IMR-90 (cell line): ENCODE data around the gene AGBL5. TPM values are rescaled to one million over a fixed set of nuclear protein-coding genes. Genes with fewer than 3 reads are reported as not detected.

ENCODE experiments used
- ATAC-seq: fragments of 200-7000 bp; cut with Tn5 transposase; 2 replicates; pipeline ENCODE4 v1.9.1; 2020; ENCODE audit warnings: low read depth, mild to moderate bottlenecking, moderate library complexity
- BruUV-seq: library from RNA; stranded (reverse); fragments of 400-500 nt; replicated peaks from 2 replicates; lab custom pipeline; 2021; lab: Mats Ljungman, UMichigan
- CTCF ChIA-PET: fragments of 300-600 bp; formaldehyde crosslinking; extraction: SDS; loops from one replicate; lab custom pipeline; 2021; ENCODE audit warnings: antibody characterized with exemption; lab: Yijun Ruan, JAX
- POLR2A ChIA-PET: fragments of 300-600 bp; sonication (Branson Sonifier 250); formaldehyde crosslinking; loops from one replicate; lab custom pipeline; 2022; ENCODE audit warnings: antibody characterized with exemption; ENCODE audit not compliant: unreplicated experiment; lab: Charles Lee
- DNase-seq: peaks from one replicate; pipeline ENCODE4 v3.0.0; 2013
- H2AFZ ChIP-seq: replicated peaks from 2 replicates; pipeline ENCODE3; 2013; ENCODE audit warnings: low read length, mild to moderate bottlenecking; ENCODE audit not compliant: poor library complexity
- H2AK5ac ChIP-seq: 2 replicates; pipeline ENCODE4 v1.6.1; 2013; ENCODE audit warnings: low read depth, low read length, inconsistent platforms
- H2AK9ac ChIP-seq: replicated peaks from 2 replicates; pipeline ENCODE3; 2013; ENCODE audit warnings: mild to moderate bottlenecking, low read depth, low read length, moderate library complexity; ENCODE audit not compliant: poor library complexity
- H2BK120ac ChIP-seq: 2 replicates; pipeline ENCODE4 v1.6.1; 2013; ENCODE audit warnings: low read depth, low read length, inconsistent platforms
- H2BK15ac ChIP-seq: 3 replicates; pipeline ENCODE4 v1.6.1; 2013; ENCODE audit warnings: low read depth, low read length, inconsistent platforms
- H2BK20ac ChIP-seq: 2 replicates; pipeline ENCODE4 v1.6.1; 2013; ENCODE audit warnings: low read depth, mild to moderate bottlenecking, inconsistent platforms, low read length, moderate library complexity
- H2BK5ac ChIP-seq: 2 replicates; pipeline ENCODE4 v1.6.1; 2013; ENCODE audit warnings: mild to moderate bottlenecking, low read depth, low read length, inconsistent platforms; ENCODE audit not compliant: poor library complexity, severe bottlenecking
- H3K14ac ChIP-seq: replicated peaks from 2 replicates; pipeline ENCODE4 v1.6.1; 2013; ENCODE audit warnings: low read depth, low read length, inconsistent platforms
- H3K18ac ChIP-seq: 2 replicates; pipeline ENCODE4 v1.6.1; 2013; ENCODE audit warnings: low read depth, low read length, control low read depth
- H3K23ac ChIP-seq: 2 replicates; pipeline ENCODE4 v1.6.1; 2013; ENCODE audit warnings: low read depth, low read length, inconsistent platforms
- H3K27ac ChIP-seq: 2 replicates; pipeline ENCODE4 v1.5.1; 2013; ENCODE audit warnings: mild to moderate bottlenecking, control low read depth, low read length; ENCODE audit not compliant: insufficient read depth
- H3K27me3 ChIP-seq: 2 replicates; pipeline ENCODE4 v1.6.1; 2013; ENCODE audit warnings: low read length; ENCODE audit not compliant: control insufficient read depth, insufficient read depth
- H3K36me3 ChIP-seq: 2 replicates; pipeline ENCODE4 v1.6.1; 2013; ENCODE audit warnings: low read length, mixed read lengths; ENCODE audit not compliant: control insufficient read depth, insufficient read depth
- H3K4ac ChIP-seq: 2 replicates; pipeline ENCODE4 v1.6.1; 2013; ENCODE audit warnings: low read depth, low read length, inconsistent platforms
- H3K4me1 ChIP-seq: 2 replicates; pipeline ENCODE4 v1.6.1; 2013; ENCODE audit warnings: low read length, mixed read lengths; ENCODE audit not compliant: control insufficient read depth, insufficient read depth
- H3K4me2 ChIP-seq: 2 replicates; pipeline ENCODE4 v1.6.1; 2013; ENCODE audit warnings: low read depth, mild to moderate bottlenecking, control low read depth, low read length, moderate library complexity
- H3K4me3 ChIP-seq: 2 replicates; pipeline ENCODE4 v1.5.1; 2013; ENCODE audit warnings: low read depth, mild to moderate bottlenecking, control low read depth, low read length, moderate library complexity; ENCODE audit not compliant: insufficient read depth
- H3K56ac ChIP-seq: 2 replicates; pipeline ENCODE4 v1.6.1; 2013; ENCODE audit warnings: low read length, inconsistent platforms; ENCODE audit not compliant: insufficient read depth; ENCODE audit errors: extremely low read depth
- H3K79me1 ChIP-seq, 2 experiments: 2 replicates each; pipeline ENCODE4 v1.6.1; 2013; ENCODE audit warnings: low read length in 2 of 2, inconsistent platforms in 1 of 2, low read depth in 1 of 2
- H3K9ac ChIP-seq: 2 replicates; pipeline ENCODE4 v1.6.1; 2013; ENCODE audit warnings: low read depth, low read length, control low read depth
- H3K9me1 ChIP-seq: 2 replicates; pipeline ENCODE4 v1.6.1; 2013; ENCODE audit warnings: low read length, inconsistent platforms; ENCODE audit not compliant: insufficient read depth
- H3K9me3 ChIP-seq: 2 replicates; pipeline ENCODE4 v1.6.1; 2013; ENCODE audit warnings: low read length; ENCODE audit not compliant: control insufficient read depth, insufficient read depth
- H4K20me1 ChIP-seq: 2 replicates; pipeline ENCODE4 v1.6.1; 2013; ENCODE audit warnings: low read length, inconsistent platforms; ENCODE audit not compliant: insufficient read depth
- H4K5ac ChIP-seq: 2 replicates; pipeline ENCODE4 v1.6.1; 2013; ENCODE audit warnings: mild to moderate bottlenecking, low read depth, low read length, control low read depth
- H4K8ac ChIP-seq, 2 experiments: 2 replicates each; pipeline ENCODE4 v1.6.1; 2013; ENCODE audit warnings: low read depth in 2 of 2, low read length in 2 of 2, control low read depth in 1 of 2, inconsistent platforms in 1 of 2
- H4K91ac ChIP-seq: 2 replicates; pipeline ENCODE4 v1.6.1; 2013; ENCODE audit warnings: low read depth, low read length, inconsistent platforms; ENCODE audit not compliant: insufficient read depth
- BHLHE40 ChIP-seq: fragments of 150-350 bp; IDR thresholded peaks from 2 replicates; pipeline ENCODE4 v1.6.1; 2016; ENCODE audit warnings: mild to moderate bottlenecking, low read depth, low read length
- MAFK ChIP-seq: IDR thresholded peaks from 2 replicates; pipeline ENCODE4 v1.6.1; 2012; ENCODE audit warnings: low read depth, low read length, improper control_type of control experiment
- NFE2L2 ChIP-seq: fragments of 150-350 bp; IDR thresholded peaks from 2 replicates; pipeline ENCODE4 v1.6.1; 2016; ENCODE audit warnings: low read depth, mild to moderate bottlenecking, low read length
- POLR2A ChIP-seq: IDR thresholded peaks from 2 replicates; pipeline ENCODE4 v1.6.1; 2012; ENCODE audit warnings: mild to moderate bottlenecking, low read depth, low read length
- RAD21 ChIP-seq: IDR thresholded peaks from 2 replicates; pipeline ENCODE4 v1.6.1; 2012; ENCODE audit warnings: low read length, improper control_type of control experiment
- RCOR1 ChIP-seq: IDR thresholded peaks from 2 replicates; pipeline ENCODE4 v1.6.1; 2012; ENCODE audit warnings: mild to moderate bottlenecking, low read length, improper control_type of control experiment; ENCODE audit not compliant: insufficient replicate concordance
- RFX5 ChIP-seq: IDR thresholded peaks from 2 replicates; pipeline ENCODE4 v1.8.0; 2012; ENCODE audit warnings: low read depth, mild to moderate bottlenecking, low read length, moderate library complexity
- WGBS, 2 experiments: methylation state at CpG; one replicate each; pipeline versions ENCODE4 v1.1.5 to v1.1.7; 2013; ENCODE audit warnings: missing lambda C conversion rate in 2 of 2; ENCODE audit not compliant: insufficient read length in 1 of 2; ENCODE audit errors: extremely low coverage in 2 of 2; 5-methylcytosine and 5-hydroxymethylcytosine counted together
- dilution Hi-C: fragments of 300-500 bp; cut with HindIII; formaldehyde crosslinking; loops from one replicate; pipeline ENCODE4 v1.14.3; 2018; ENCODE audit warnings: low sequenced_read_pairs; ENCODE audit not compliant: unreplicated experiment
- in situ Hi-C: fragments of 300-500 bp; cut with MboI; formaldehyde crosslinking; loops from 3 replicates; pipeline ENCODE4 v1.14.3; 2019; ENCODE audit warnings: low sequenced_read_pairs, inconsistent platforms, mixed read lengths
- intact Hi-C: fragments of 100-400 bp; cut with micrococcal nuclease; formaldehyde crosslinking; loops from 2 replicates; pipeline ENCODE4 v1.10.0; 2022
- polyA plus RNA-seq, 3 experiments: library from polyadenylated mRNA; depleted of rRNA; stranded (reverse); fragments of >200 nt; gene quantifications; 2 replicates each; pipeline ENCODE4 v1.2.3, GENCODE V29; 2012; ENCODE audit warnings: low replicate concordance in 1 of 3
- total RNA-seq: library from RNA; depleted of rRNA; stranded (reverse); fragments of >200 nt; gene quantifications from 2 replicates; pipeline ENCODE4 v1.2.3, GENCODE V29; 2012
- TF ChIP-seq, protein P1 (sequence below): fragments of 150-350 bp; IDR thresholded peaks from 2 replicates; pipeline ENCODE4 v1.6.1; 2017; ENCODE audit warnings: mild to moderate bottlenecking, antibody characterized with exemption, low read length, low read depth
- TF ChIP-seq, protein P2 (sequence below): conservative IDR thresholded peaks from 2 replicates; pipeline ENCODE4 v1.5.1; 2012; ENCODE audit warnings: mild to moderate bottlenecking, low read depth, low read length, improper control_type of control experiment

The AGBL5 gene
- total and polyA plus RNA-seq, 2 of the 4 experiments (the other 2 are of a cell fraction): 19.0 to 26.2 TPM

- no peak overlapping the region for H3K27ac ChIP-seq
- H3K18ac ChIP-seq: no peak overlapping the region
- no peak overlapping the region for H3K23ac ChIP-seq
- no peak overlapping the region for H3K4me3 ChIP-seq
- no peak overlapping the region for H2BK15ac ChIP-seq
- H3K79me1 ChIP-seq: peaks cover 0 to 28% of the 10 kb centered on the region in 2 experiments; a peak in 2 of 4 replicates
- ATAC-seq: no peak
- DNase-seq: no peak
- no peak overlapping the region for H3K14ac ChIP-seq
- no peak overlapping the region for H4K5ac ChIP-seq
- H2BK120ac ChIP-seq: no peak overlapping the region
- peaks cover 31% of the 10 kb centered on the region for H3K36me3 ChIP-seq
- H2AFZ ChIP-seq: no peak overlapping the region
- H2AK5ac ChIP-seq: no peak overlapping the region
- H3K4me2 ChIP-seq: no peak overlapping the region
- POLR2A ChIA-PET: no interaction called here
- intact Hi-C loops (no loop called here), in situ Hi-C loops (no loop called here), dilution Hi-C loops (no loop called here)
- H3K9me3 ChIP-seq: no peaks in the 10 kb centered on the region
- H4K8ac ChIP-seq: no peak overlapping the region
- H3K4me1 ChIP-seq: peaks cover 5% of the 10 kb centered on the region
- no peaks in the 10 kb centered on the region for H3K27me3 ChIP-seq
- no peak overlapping the region for H4K91ac ChIP-seq
- no peak overlapping the region for H3K9ac ChIP-seq
- CTCF ChIA-PET: no interaction called here
- no peak overlapping the region for H2BK5ac ChIP-seq
- no peak overlapping the region for H3K4ac ChIP-seq
- H3K56ac ChIP-seq: no peak overlapping the region
- TF ChIP-seq MAFK (no peak), NFE2L2 (no peak), RCOR1 (no peak), POLR2A (no peak), BHLHE40 (no peak), RAD21 (no peak), RFX5 (no peak)
- TF ChIP-seq, protein P1, sequence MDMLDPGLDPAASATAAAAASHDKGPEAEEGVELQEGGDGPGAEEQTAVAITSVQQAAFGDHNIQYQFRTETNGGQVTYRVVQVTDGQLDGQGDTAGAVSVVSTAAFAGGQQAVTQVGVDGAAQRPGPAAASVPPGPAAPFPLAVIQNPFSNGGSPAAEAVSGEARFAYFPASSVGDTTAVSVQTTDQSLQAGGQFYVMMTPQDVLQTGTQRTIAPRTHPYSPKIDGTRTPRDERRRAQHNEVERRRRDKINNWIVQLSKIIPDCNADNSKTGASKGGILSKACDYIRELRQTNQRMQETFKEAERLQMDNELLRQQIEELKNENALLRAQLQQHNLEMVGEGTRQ: no peak
- TF ChIP-seq, protein P2, sequence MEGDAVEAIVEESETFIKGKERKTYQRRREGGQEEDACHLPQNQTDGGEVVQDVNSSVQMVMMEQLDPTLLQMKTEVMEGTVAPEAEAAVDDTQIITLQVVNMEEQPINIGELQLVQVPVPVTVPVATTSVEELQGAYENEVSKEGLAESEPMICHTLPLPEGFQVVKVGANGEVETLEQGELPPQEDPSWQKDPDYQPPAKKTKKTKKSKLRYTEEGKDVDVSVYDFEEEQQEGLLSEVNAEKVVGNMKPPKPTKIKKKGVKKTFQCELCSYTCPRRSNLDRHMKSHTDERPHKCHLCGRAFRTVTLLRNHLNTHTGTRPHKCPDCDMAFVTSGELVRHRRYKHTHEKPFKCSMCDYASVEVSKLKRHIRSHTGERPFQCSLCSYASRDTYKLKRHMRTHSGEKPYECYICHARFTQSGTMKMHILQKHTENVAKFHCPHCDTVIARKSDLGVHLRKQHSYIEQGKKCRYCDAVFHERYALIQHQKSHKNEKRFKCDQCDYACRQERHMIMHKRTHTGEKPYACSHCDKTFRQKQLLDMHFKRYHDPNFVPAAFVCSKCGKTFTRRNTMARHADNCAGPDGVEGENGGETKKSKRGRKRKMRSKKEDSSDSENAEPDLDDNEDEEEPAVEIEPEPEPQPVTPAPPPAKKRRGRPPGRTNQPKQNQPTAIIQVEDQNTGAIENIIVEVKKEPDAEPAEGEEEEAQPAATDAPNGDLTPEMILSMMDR: no peak
- no TSS peak for BruUV-seq
- 90% methylated on average over 4 of the region's 8 CpGs; no CpG with 5 or more reads in 1 of the 2 experiments for WGBS, 2 experiments
- H2BK20ac ChIP-seq: no peak overlapping the region
- peaks cover 13% of the 10 kb centered on the region for H4K20me1 ChIP-seq
- no peak overlapping the region for H2AK9ac ChIP-seq
- H3K9me1 ChIP-seq: peaks cover 13% of the 10 kb centered on the region
Observed at GRCh38 chr2:27053776-27054175, 2.3 kb downstream of the AGBL5 start.
